NCI-H2107 treated with DMSO at 0.1 percent for 48 hours (cell line): ENCODE results near the gene JAK3.
"Not testable (repeated sequence)": the region's sequence is repeated elsewhere in the genome, so short reads cannot be mapped to it uniquely, and the experiment has no call there.

Experiments used
- DNase-seq: peaks from one replicate; lab custom pipeline; 2025; ENCODE audit not compliant: unreplicated experiment; lab: John Stamatoyannopoulos, UW

JAK3 gene

GRCh38 chr19:17847538-17848366, at the start of gene JAK3:
Gene JAK3 (minus strand): TSS chr19:17847982. CDS start chr19:17844417, 3,565 bp downstream.
- DNase-seq: no peak

- no peak for DNase-seq
These were observed 46.0 kb upstream of the JAK3 start for GRCh38 chr19:17893766-17894165.

GRCh38 chr19:17889609-17890214, 41.9 kb upstream of the JAK3 start:
- no peak for DNase-seq

GRCh38 chr19:17888260-17888659, 40.5 kb upstream of the JAK3 start:
- no peak for DNase-seq

GRCh38 chr19:17887221-17887620, 39.4 kb upstream of the JAK3 start:
- not testable (repeated sequence) for DNase-seq

- no peak for DNase-seq
These were observed 38.7 kb upstream of the JAK3 start for GRCh38 chr19:17886515-17886914.

GRCh38 chr19:17883627-17884410, 36.0 kb upstream of the JAK3 start:
- DNase-seq: no peak

- DNase-seq: no peak
These were observed 33.9 kb upstream of the JAK3 start for GRCh38 chr19:17881701-17882100.

GRCh38 chr19:17879466-17879865, 31.7 kb upstream of the JAK3 start:
- no peak for DNase-seq

- DNase-seq: no peak
These were observed 29.9 kb upstream of the JAK3 start for GRCh38 chr19:17877696-17878095.

GRCh38 chr19:17874758-17875135, 27.0 kb upstream of the JAK3 start:
- no peak for DNase-seq

GRCh38 chr19:17873786-17874757, 26.3 kb upstream of the JAK3 start:
- no peak for DNase-seq

- no peak for DNase-seq
These were observed 24.6 kb upstream of the JAK3 start for GRCh38 chr19:17872251-17873001.

GRCh38 chr19:17871878-17872250, 24.1 kb upstream of the JAK3 start, which contains the start of gene SLC5A5:
Gene SLC5A5 (plus strand): TSS chr19:17871945. CDS start chr19:17872320, 375 bp downstream.
- DNase-seq: no peak

GRCh38 chr19:17871032-17871877, 23.5 kb upstream of the JAK3 start:
- no peak for DNase-seq

GRCh38 chr19:17869114-17869608, 21.4 kb upstream of the JAK3 start:
- DNase-seq: no peak

- no peak for DNase-seq
These were observed 20.9 kb upstream of the JAK3 start for GRCh38 chr19:17868669-17869068.

GRCh38 chr19:17866964-17867486, 19.2 kb upstream of the JAK3 start:
- DNase-seq: no peak
